GM13977 (cell line): ENCODE data around the gene ANKRD2.

Experiments used
- DNase-seq: peaks from one replicate; pipeline ENCODE4 v3.0.0; 2012; ENCODE audit warnings: low spot score
- in situ Hi-C: fragments of 300-500 bp; cut with MboI; formaldehyde crosslinking; loops from one replicate; pipeline ENCODE4 v1.12.0; 2022; ENCODE audit warnings: low sequenced_read_pairs, low pct_unique_long_range_greater_than_20kb, mixed read lengths, inconsistent platforms; ENCODE audit not compliant: unreplicated experiment
- TF ChIP-seq, protein P1 (sequence below): IDR thresholded peaks from 2 replicates; pipeline ENCODE4 v1.5.1; 2012; ENCODE audit warnings: mild to moderate bottlenecking, control low read depth; ENCODE audit not compliant: insufficient read depth; ENCODE audit errors: extremely low read depth, missing control alignments

Gene ANKRD2

DNA sequence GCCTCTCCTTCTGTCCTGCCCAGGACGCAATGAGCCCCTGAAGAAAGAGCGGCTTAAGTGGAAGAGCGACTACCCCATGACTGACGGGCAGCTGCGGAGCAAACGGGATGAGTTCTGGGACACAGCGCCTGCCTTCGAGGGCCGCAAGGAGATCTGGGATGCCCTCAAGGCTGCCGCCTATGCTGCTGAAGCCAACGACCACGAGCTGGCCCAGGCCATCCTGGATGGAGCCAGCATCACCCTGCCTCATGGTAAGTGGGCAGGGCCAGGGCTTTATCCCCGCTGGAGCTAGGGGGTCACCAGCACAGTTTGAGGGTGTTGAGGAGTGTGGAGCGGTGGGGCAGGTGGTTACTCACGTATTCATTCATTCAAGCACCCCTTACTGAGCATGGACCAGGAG is 4.7 kb upstream of the ANKRD2 start:
- no peak for DNase-seq
- in situ Hi-C loops: no loop called here
- TF ChIP-seq, protein P1, sequence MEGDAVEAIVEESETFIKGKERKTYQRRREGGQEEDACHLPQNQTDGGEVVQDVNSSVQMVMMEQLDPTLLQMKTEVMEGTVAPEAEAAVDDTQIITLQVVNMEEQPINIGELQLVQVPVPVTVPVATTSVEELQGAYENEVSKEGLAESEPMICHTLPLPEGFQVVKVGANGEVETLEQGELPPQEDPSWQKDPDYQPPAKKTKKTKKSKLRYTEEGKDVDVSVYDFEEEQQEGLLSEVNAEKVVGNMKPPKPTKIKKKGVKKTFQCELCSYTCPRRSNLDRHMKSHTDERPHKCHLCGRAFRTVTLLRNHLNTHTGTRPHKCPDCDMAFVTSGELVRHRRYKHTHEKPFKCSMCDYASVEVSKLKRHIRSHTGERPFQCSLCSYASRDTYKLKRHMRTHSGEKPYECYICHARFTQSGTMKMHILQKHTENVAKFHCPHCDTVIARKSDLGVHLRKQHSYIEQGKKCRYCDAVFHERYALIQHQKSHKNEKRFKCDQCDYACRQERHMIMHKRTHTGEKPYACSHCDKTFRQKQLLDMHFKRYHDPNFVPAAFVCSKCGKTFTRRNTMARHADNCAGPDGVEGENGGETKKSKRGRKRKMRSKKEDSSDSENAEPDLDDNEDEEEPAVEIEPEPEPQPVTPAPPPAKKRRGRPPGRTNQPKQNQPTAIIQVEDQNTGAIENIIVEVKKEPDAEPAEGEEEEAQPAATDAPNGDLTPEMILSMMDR: no peak

DNA sequence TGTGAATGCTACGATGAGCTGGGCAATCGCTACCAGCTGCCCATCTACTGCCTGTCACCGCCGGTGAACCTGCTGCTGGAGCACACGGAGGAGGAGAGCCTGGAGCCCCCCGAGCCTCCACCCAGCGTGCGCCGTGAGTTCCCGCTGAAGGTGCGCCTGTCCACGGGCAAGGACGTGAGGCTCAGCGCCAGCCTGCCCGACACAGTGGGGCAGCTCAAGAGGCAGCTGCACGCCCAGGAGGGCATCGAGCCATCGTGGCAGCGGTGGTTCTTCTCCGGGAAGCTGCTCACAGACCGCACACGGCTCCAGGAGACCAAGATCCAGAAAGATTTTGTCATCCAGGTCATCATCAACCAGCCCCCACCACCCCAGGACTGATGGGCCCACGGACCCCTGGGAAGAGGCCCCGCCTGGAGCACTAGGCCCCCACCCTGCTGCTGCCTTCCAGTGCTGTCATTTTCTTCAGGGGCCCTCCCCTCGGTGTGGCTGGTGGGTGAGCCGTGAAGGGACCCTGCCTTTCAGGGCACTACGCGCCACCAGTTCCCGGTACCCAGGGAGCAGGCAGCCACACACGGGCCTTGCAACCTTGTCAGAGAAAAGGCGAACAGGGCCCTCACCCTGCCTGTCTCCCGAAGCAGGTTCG is 2.3 kb upstream of the ANKRD2 start:
- TF ChIP-seq, protein P1: no peak
- in situ Hi-C loops: no loop called here
- DNase-seq: no peak

DNA sequence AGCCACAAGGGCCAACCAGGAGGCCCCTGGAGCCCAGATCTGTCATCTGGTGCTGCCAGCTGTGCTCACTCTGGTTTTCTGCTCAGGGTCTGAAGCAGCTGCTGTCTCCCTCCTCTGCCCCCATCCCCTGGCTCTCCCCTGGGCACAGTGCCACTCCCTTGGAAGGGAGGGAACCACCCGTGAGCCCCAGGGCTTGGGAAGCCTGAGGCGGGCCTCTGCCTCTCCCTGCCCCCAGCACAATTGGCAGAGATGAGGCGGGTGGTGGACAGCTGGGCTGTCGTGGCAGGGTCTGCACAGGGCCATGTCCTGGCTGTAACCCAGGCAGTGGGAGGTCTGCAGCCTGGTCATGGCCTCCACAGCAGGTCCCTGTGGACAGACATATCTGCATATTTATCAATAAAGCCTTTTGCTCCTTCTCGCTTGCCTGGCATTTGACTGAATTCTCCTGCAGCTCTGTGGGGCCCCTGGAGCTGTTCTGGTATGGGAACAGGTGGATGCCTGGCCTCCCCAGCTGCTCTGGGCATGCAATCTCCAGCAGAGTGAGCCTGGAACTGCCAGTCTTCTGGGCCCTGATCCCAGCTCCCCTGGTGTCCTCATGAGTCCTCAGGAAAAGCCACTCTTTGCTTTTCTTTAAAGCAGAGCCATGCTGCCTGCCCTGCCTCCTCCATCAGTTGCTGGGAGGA is 1.6 kb upstream of the ANKRD2 start:
- in situ Hi-C loops: no loop called here
- TF ChIP-seq, protein P1: no peak
- no peak for DNase-seq

DNA sequence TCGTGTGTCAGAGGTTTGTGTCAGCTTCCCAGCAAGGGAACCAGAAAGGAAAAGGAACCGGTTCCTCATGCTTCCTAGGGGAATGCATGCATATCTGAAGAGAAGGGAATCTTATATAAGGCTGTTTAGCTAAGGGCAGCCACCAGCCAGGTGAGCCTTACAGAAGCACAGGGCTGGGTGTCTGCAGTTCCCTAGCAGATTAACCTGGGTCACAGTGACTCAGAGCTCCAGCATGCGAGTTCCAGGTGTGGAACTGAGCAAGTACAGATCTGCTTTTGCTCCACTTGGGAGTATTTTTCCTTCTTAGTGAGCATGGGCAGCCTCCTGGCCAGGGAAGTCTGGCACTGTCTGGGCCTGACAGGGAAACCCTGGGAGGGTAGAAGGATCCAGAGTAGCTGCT is 957 bp upstream of the ANKRD2 start:
- no peak for DNase-seq
- TF ChIP-seq, protein P1: no peak
- in situ Hi-C loops: no loop called here

DNA sequence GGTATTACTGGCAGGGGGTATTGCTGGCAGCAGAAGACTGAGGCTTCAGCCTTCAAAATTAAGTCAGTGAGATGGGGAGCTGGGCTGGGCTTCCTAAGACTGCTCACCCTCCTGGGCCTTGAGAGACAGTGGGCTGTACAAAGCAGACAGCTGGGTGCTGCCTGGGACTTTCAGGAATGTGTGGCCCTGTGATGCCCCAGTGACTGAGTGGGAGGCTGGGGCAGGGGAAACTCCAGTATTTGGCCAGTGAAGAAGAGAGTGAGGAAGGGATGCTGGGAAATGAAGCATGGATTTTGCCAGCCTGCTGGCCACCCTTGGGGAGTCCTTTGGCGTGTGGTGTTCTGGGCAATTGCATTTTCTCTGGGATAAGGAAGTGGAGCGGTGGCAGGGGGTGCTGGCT is 442 bp downstream of the ANKRD2 start:
- TF ChIP-seq, protein P1: no peak
- in situ Hi-C loops: no loop called here
- no peak for DNase-seq

DNA sequence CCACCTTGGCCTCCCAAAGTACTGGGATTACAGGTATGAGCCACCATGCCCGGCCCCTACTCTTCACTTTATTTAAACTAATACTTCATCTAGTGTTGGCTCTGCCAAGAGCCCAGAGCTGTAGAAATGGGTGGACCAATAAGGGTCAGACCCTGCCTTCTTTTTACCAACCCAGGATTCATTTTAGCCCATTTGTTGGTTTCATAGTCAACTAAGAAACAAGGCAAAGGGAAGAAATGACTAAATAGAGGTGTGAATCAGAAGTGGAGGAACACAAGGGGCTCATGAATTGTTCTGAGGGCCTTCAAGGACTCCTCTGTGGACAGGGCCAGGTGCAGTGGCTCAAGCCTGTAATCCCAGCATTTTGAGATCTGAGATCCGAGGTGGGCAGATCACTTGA is 1.1 kb downstream of the ANKRD2 start:
- TF ChIP-seq, protein P1: no peak
- in situ Hi-C loops: no loop called here

More for the DNA sequence above, 1.1 kb downstream of the ANKRD2 start:
- no peak for DNase-seq
